Measurements from ENCODE around the gene SLC35C1.

- TF ChIP-seq REST (IDR thresholded peaks at IDR 0.05; ENCODE audit: insufficient read depth in 1 of 2, low read depth in 2 of 2, low read length in 2 of 2): no peak
- no peak for TF ChIP-seq TAF1 (IDR thresholded peaks at IDR 0.05; ENCODE audit: borderline replicate concordance, insufficient read depth, low read length)
- TF ChIP-seq SIN3A (IDR thresholded peaks at IDR 0.05; ENCODE audit: borderline replicate concordance, insufficient read depth, low read length): no peak
- no peak for TF ChIP-seq POLR2AphosphoS5 (IDR thresholded peaks at IDR 0.05; ENCODE audit: low read depth, low read length)
- no peak for TF ChIP-seq FOXP2 (optimal IDR thresholded peaks at IDR 0.05; ENCODE audit: borderline replicate concordance, extremely low read depth, extremely low read length, insufficient read depth)
These were observed 6.8 kb downstream of the SLC35C1 start for GRCh38 chr11:45811571-45812290.
